Activated CD4-positive, alpha-beta T cell treated with anti-CD3 and anti-CD28 coated beads, Interleukin-2, amount 50 U/mL, for 1 hour (primary cell): ENCODE results near the gene STARD13.

Experiments
- DNase-seq: peaks from one replicate; pipeline ENCODE4 v3.0.0-alpha.2; 2020

Gene STARD13

DNA sequence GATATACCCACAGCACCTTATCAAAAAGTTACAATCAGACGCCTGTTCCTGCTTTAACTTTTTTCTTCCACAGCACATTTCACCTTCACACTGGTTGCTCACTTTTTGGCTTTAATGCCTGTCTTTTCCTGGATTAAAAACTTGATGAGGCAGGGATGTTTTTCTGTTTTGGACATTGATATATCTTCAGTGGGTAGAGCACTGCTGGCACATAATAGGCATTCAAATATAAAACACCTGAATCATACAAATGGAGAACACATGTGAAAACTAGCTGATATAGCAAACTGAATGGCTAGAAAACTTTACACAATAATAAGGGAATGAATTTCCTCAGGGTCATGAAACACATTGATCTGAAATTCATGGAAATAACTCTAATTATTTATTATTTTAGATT lies 65.6 kb downstream of the STARD13 start:
- DNase-seq: no peak

DNA sequence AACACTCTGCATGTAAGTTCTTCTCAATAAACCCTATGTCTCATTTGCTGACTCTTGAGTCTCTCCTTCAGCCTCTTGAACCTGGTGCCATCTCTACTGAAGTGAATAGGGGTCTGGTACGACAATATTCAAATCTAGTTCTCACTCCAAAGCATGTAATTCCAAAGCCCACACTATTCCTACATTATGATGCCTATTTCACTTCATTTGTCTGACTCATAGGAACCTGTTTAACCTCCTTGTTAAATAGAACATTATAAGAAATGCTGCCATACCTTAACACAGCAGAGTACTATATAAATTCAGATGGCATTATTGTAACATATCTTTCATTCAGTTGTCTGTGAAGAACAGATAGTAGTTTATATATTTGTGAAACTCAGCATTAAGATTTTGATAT lies 67.1 kb downstream of the STARD13 start:
- no peak for DNase-seq

DNA sequence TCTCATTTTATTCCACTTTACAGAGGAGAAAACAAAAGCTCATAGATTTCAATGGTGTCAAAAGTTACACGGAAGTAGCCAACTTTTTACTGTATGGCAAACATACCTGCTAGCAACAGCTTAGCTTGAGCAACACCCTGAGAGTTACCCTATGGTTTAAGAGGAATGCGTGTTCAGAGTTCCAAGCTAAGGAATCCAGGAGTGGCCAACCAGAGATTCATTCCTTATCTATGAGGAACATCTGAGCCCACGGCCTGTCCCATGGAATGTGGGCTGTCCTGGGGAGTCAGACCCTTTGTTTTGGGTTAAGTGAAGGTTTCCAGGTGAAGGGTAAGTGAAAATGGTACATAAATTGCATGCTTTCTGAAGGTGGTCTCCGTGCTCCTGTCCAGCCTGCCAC lies 67.5 kb downstream of the STARD13 start:
- DNase-seq: no peak

DNA sequence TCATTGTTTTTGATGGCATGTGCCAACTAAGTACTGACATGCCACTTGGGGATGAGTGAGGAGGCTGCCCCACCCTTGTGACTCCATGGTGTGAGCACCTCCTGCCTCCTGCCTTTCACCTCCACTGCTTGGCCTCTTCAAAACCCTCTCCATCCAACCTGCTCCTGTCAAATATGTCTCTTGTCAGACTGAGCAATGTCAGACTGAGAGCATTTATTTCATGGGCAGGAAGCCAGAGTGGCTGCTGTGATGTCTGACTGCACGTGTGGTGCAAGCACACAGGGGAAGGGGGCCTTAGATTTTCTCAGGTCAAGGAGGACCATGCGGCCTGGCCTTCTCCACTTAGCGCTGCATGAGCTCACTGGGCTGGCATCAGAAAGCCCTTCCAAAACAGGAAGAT lies 68.3 kb downstream of the STARD13 start:
- no peak for DNase-seq

DNA sequence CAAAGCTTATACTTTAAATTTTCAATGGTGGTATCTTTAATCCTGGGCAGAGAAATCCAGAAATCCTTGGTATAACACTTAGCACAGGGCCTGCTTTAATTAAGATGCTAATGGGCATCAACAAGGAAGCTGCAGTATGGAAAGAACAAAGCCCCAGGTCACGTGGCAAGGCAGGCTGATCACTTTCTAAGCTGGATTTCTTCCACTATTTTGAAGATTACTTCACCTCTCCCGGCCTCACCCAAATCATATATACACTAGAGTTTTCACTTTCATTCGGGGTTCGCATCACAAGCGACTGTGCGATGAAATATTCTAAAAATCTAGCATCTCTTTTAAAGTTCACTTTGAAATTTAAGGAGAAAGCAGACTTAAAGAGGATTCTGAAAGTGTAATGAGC lies 71.8 kb downstream of the STARD13 start:
- DNase-seq: no peak

DNA sequence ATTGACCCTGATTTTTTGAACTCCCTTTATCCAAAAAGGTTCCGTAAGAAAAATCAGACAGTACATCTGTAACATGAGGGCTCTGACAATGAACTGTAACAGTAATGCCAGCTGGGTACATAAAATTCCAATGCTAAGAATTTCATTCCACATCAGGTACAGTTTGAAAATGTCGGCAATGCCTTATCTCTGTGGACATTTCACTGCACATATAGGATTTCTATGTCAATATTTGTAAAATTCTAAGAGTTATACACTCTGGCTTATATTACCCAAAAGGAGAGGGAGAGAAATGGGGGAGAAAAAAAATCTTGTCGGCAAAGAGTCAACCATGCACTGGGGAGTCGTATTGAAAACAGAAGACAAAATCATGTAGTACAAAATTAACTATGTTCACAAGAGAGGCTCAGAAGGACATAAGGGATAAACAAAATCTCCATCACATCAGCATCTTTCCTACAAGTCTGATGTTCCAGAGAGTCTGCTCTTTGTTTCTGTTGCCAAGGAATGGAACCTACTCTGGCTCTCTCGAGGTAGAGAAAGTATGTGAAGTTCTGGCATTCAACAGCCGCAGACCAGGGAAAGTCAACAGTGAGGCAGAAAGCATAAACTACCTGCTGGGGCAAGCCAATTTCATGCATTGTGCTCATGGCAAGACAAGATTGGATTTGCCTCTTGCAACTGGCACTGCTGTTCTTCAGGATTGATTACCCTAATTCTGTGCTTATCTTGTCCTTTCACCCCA lies 72.4 kb downstream of the STARD13 start:
- DNase-seq: no peak

DNA sequence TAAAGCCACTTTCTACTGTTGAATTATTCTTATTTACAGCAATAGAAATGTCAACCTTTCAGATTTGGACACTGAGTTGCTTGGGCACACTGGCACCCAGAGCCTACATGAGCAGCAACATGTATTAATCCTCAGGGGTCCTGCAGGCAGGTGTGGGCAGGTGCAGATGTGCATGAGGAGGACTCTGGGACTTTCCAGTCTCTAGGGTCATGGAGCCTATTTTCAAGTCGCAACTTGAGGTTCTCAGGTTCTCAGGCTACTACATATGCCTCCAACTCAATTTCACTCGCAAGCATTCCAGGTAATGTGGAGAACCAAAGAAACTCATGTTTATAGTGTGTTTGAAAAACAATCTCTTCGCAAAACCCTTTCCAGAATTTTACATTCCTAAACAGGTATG lies 73.2 kb downstream of the STARD13 start:
- no peak for DNase-seq

DNA sequence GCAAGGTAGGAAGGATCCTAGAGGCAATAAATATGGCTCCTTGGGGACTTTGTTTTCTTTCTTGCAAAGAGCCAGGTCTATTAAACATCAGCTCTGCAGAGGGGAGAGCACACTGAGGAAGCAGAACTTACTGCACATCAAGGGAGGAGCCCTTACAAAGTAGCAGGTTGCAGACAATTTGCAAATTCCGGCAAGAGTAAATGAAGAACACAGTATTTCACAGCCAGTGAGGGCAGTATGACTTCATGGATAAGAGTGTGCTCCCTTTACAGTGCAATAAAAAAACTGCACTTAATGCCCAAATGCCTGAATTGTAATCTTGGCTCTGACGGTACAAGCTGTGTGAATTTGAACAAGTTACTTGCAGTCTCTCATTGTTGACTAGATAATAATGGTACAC lies 75.5 kb downstream of the STARD13 start:
- DNase-seq: no peak

DNA sequence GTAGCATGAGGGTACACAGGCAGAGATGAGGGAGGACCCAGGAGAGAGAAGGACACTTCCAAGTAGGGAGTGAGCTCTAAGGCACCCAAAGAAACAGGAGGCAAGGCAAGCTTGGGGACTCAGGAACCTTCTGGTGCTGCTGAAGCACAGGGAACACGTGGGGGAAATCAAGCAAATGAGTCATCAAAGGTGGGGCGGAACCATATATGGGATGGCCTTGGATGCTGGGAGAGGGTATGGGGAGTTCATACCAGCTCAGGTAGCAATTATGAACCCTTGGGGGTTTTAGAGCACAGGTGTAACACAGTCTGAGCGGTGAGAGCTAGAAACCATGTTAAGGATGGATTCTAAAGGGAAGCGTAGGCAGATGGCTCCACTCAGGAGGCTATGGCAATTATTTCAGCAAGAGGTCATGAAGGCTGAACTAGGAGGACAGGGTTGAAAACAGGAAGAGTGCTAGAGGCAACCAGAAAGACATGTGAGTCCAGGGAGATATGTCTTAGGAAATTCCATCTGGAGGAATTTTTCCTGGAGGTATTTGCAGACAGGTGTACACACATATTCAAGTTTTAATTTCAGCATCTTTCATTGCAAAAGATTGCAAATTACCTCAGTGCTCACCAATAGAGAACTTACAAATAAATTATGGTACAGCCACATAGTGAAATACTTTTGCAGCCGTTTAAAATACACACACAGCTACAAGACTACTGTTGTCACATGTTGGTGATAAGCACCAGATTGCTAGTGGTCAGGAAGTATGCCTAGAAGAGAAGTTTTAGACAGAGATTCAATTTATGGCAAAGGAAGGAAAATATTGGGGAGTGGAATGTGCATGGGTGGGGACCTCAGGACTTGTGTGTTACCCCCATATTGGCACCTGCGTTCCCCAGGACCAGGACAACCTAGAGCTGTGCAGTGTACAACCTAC lies 77.0 kb downstream of the STARD13 start:
- no peak for DNase-seq

DNA sequence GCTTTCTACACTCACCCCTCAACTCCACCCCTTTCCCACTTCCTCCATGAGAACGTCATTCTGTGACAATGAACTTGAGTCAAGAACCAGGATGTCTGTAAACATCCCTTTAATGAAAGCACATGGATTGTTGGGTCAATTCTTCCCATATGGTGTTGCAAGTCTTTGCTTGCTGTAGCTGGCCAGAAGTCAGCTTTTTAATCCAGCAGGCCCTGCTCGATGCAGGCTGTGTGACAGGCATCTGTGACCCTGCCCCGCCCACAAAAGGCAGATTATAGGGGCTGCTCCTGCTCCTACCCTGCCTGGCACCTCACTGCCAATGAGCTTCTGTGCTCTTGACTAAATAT lies 78.0 kb downstream of the STARD13 start:
- no peak for DNase-seq

DNA sequence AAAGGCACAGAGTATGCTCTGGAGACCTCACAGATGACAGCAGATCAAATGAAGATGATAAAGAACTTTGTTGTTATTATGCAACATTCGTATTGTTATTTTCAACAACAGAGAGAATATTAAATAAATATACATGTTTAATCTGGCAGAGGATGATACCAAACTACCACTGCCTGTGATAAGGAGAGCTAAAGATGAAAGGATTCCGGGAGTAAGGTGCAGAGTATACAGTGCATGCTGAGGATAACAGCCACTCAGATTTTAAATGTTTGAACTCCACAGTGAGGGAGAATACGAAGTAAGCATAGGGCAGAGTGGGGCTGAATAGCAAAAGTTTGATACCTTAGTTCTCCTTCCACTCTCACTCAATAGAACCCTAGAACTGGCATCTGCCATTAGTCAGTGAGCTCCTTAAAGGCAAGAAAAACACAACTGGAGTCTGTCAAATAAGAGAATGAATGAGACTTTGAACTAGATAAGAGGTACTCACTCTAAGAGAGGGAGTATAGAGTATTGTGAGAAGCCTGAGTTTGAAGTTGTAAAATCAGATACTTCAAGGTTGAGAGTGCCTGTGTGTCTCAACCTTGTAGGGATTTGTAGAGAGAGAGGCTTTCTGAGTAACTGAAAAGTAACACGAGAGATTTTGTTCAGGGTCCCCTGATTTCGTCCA lies 78.5 kb downstream of the STARD13 start:
- DNase-seq: no peak

DNA sequence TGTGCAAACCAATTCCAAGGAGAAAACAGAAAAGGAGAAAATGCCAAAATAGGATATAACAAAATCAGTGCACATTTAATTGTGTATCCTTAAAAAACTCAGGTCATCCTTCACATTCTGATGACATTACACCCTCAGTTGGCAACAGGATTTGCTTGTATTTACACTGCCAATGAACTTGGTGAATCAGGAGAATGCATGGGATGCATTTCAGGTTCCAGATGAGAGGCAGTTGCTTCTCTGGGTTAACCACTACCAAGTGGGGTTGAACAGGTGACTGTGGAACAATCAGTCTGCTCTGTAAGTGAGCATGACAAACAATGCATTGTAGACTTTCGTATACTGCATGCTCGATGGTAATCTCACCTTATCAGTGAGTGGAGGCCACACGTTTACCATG lies 79.1 kb downstream of the STARD13 start:
- DNase-seq: no peak

DNA sequence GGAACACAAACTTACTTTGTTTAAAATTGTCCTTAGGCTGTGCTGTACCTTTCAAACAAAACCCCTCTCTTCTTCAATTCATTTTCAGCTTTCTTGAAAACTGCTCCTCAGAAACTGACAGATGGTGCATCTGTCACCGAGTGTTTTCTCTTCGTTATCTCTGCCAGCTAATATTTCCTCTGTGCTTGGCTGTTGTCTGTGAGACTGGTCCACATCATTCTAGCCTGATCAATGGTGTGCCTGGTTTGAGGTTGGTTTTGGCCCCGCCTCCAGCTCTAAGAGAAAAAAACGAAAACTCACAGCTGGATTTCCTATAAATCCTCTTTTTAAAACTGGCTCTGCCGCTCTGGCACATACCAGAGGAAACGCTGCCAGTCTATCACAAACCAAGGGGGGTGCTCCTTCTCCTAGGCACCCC lies 79.7 kb downstream of the STARD13 start:
- no peak for DNase-seq

DNA sequence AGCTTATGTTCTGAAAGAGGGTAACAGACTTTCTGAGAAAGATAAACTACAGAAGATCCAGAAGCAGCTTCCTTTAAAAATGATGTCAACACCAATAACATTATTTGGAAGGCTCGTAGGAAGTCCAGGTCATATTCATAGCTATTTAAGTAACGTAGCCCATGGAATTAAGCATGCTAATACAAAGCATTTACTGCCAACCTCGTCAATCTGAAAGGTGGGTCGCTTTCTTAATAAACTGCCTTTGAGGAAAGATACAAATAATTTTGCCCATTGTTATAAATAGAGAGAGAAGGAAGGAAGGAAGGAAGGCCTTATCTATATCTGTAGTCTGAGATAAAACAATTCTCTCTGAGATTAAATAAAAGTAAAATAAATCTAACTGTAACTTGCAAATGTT lies 80.3 kb downstream of the STARD13 start:
- DNase-seq: no peak

DNA sequence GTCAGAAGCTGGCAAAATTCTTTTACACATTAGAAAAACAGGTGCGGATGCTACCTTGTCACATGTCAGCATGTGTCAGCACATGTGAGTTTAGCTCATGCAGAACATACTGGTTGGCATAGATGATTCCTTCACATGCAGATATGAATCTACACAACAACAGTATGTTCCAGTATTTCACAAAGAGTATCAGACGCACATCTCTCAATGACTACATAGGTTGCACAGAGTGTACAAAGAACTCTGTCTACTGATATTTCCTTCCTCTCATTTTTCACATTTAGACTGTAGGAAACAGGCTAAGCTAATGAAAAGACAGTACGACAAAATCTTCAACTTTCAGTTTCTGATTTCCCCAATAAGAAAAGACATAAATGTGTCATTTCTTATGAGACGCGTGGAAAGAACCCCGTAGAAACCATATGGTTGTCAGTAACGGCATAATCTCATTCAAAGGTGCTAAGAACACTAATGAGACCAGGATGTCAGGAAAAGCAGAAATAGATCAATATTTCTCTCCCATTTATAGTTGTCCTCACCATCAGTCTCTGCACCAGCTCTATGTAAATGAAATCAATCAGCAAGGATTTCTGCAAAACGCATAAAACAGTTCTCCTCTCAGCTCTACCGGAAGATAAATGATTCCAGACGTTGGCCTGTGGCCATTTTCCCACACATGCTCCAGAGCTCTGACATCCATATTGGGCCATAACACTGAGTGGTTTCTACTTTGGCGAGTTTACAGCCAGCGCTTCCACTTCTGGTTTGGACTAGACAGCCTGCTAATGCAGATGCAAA lies 81.2 kb downstream of the STARD13 start:
- DNase-seq: no peak

DNA sequence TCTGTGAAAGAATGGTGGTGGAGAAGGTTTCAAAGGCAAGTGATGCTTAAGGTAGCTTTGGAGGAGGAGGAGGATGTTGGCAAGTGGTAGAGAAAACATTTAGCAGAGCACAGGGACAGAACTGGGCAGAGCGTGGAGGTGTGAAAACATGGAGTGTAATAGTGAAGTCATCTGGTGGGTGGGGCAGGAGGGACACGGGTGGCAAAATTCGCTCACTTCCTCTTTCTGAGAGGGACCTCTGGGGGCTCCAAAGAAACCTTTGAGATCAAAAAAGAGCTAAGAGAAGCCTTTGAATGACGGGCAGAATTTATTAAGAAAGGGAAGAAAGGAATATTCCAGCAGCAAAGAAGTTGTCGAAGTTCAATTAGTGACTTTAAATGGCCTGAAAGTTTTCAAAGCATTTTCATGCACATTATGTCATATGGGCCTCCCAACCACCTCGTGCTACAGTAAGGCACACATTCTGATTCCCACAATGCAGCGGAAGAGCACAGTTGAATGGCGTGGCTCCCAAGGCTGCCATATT lies 82.8 kb downstream of the STARD13 start:
- DNase-seq: no peak

DNA sequence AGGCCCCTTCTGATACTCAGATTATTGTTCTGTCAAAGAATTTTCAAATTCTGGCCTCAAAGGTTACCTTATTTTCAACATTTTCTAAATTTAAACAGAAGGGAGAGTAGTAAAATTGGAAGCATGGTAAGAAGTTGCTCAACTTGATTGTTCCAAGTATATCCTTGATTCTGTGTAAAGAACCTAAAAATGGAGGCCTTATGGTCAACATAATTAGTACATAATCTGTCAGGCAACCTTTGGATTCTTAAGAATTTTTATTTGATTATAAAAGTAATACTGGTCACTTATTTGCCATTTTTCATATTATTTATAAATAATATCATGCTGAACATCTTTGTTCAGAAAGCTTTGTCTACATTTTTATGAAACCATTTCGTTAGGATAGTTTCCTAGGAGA lies 83.9 kb downstream of the STARD13 start:
- no peak for DNase-seq

DNA sequence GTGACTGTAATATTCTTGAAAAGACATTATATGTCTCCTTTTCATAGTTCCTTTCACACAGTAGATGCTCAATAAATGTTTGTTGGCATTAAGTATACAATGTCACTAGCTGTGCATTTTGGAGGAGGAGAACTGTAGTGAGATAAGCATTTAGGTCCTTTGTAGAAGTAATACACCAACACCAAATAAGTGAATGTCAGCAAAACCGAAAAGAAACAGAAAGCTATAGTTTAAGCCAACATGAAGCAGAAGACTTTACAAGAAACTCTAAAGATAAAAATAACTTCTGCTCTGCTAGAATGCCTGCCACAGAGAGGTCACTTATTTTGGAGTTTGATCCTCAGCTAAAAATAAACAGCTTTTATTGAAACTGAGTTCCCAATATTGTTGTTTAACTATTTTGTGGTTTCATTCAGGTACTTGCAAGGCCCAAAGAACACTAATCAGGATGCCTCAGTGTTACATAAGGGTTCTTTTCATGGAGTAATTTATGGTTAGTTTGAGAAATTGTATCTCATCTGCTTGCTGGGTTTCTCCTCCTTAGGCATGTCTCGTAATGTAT lies 86.2 kb downstream of the STARD13 start:
- no peak for DNase-seq

DNA sequence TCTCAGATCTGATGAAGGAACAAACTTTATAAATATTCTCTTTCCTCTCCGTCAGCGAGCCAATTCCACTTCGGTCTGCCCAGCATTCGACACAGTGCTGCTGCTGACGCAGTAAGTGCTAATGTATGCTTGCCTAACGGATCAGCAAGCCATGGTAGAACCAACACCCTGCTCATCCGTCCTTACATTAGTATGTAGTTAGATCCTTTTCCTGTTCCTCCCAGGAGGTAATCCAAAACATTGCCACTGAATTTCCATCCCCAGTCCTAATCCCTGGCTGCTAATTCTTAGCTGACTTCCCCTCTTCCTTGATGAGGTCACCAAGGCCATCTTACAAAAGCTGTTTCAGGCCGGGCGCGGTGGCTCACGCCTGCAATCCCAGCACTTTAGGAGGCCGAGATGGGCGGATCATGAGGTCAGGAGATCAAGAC lies 88.0 kb downstream of the STARD13 start:
- DNase-seq: no peak

DNA sequence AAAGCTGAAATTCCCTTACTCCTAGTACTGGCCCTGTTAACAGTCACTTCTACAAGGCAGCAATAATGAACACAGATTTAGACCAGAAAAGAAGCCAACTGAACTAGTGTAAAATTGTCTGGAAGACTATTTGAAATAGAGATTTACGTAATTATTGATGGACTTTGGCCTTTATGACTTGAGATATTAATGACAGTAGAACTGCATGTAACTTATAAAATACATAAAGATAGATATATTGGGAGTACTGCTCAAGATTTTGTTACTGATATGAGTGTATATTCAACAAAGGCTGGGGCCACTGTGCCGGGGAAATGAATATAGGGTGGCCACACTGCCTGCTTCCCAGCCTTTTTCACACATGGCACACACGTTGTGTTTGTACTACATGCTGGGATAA lies 88.8 kb downstream of the STARD13 start:
- DNase-seq: no peak

DNA sequence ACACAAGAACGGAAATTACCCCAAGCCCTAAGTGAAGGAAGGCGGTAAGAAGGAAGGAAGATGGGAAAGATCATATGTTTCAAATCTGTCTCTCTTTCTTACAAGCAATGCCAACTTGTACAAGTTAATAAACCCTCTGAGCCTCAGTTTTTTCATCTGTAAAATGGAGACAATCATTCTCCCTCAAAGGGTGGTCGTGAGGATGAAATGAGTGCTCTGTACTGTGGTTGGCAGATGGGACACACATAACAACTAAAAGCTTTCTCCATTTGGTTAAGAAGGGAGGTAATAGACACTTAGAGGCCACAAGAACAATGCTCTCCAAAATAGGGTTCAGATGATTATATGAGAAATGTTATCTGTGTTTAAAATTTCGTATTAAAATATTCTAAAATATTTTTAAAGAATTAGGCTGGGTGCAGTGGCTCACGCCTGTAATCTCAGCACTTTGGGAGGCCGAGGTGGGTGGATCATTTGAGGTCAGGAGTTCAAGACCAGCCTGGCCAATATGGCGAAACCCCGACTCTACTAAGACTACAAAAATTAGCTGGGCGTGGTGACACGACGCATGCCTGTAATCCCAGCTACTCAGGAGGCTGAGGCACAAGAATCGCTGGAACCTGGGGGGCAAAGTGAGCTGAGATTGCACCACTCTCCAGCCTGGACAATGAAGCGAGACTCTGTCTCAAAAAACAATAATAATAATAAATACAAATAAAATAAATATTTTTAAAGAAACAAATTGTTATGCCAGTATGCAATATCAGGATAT lies 89.7 kb downstream of the STARD13 start:
- no peak for DNase-seq
